Fibroblast of skin of abdomen (primary cell): ENCODE data around the gene RLF.
"Not testable (repeated sequence)": the region's sequence is repeated elsewhere in the genome, so short reads cannot be mapped to it uniquely, and the experiment has no call there.

ENCODE experiments used
- DNase-seq: peaks from one replicate; pipeline ENCODE4 v3.0.0-alpha.2; 2013

Gene RLF

DNA sequence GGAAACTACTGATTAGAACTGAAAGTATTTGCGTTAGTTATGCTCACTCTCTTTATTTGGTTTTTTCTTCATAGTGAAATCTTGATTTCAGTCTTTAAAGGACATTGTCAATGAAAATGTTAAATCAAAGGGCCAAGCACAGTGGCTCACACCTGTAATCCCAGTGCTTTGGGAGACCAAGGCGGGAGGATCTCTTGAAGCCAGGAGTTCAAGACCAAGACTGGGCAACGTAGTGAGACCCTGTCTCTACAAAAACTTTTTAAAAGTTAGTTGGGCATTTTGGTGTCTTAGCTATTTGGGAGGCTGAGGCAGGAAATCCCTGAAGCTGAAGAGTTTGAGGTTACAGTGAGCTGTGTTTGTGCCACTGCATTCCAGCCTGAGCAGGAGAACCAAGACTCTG lies 13.6 kb downstream of the RLF start:
- no peak for DNase-seq

GRCh38 chr1:40176989-40177388 lies 15.8 kb downstream of the RLF start:
- DNase-seq = not testable (repeated sequence)

GRCh38 chr1:40178200-40178599 lies 17.0 kb downstream of the RLF start:
- DNase-seq = no peak

DNA sequence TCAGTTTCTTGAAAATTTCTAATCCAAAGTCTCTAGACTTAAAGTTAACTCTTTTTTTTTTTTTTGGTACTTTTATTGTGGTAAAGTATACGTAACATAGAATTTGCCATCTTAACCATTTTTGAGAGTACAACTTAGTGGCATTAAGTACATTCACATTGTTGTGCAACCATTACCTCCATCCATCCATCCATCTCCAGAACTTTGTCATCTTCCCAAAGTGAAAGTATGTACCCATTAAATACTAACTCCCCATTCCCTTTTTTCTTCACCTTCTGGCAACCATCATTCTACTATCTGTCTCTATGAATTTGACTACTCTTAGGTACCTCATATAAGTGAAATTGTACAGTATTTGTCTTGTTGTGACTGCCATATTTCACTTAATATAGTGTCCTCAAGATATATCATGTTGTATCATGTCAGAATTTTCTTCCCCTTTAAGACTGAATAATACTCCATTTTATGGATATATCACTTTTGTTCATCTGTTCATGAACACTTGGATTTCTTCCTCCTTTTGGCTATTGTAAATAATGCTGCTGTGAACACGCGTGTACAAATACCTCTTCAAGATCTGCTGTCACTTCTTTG lies 18.4 kb downstream of the RLF start:
- no peak for DNase-seq

DNA sequence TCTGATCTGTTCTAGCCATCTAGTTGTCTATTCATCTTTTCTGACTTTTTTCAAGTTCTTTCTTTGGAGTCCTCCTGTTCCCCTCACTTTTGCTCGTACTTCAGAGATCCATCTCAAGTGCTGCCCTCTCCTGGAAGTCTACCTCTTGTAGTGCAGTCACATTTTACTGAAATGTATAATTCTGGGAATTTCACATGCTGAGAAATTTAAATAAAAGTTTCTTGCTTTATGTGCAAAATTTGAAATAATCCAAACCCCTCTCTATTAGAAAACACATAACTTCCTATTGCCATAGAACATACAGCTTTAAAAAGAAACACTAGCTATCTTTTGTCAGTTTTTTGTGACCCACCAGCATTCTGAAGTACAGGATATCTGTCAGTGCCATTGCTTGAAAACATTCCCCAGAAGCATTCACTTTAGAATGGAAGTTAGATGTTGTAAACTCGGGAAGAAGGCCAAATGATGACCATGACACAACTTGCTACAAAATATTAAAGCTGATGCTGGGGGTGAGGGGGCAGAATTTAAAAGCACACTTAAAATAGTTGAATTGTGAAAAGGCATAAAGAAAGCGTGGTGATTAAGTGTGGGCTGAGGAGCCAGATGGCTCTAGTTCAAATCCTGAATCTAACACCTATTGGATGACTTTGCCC lies 22.0 kb downstream of the RLF start:
- DNase-seq = peak; percentile 14

GRCh38 chr1:40184193-40184592 lies 23.0 kb downstream of the RLF start:
- no peak for DNase-seq

DNA sequence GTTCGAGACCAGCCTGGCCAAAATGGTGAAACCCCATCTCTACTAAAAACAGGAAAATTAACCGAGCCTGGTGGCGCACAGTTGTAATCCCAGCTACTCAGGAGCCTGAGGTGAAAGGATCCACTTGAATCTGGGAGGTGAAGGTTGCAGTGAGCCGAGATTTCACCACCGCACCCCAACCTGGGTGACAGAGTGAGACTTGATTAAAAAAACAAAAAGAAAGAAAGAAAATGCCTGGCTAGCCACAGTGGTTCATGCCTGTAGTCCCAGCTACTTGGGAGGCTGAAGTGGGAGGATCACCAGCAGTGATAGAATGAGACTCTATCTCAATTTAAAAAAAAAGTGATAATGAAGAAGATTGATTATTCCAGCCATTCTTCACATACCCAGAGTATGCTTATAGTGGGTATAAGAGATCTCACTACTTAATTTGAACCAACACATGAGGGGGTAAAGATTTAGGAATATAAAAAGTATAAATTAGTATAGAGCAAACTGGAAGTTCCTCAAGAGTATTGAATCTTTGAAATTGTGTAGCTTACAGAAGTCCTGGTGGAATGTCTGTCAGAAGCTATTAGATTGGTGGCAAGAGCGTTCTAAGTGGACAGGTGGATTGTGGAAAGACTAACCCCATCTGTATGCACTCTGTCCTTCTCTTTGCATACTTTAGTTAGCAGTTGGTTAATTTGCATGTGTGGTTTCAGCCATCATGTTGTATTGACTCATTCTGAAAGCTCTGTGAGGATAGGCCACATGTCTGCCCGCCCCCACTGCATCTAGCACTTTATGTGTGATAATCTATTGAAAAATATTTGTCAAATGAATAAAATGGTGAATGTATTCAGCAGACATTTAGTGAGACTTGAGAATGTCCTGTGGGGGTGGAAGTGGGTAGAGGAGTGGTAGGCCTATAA lies 25.0 kb downstream of the RLF start:
- DNase-seq = peak; percentile 86

- DNase-seq = peak; percentile 22
Observed at GRCh38 chr1:40187399-40187798, 26.2 kb downstream of the RLF start.

DNA sequence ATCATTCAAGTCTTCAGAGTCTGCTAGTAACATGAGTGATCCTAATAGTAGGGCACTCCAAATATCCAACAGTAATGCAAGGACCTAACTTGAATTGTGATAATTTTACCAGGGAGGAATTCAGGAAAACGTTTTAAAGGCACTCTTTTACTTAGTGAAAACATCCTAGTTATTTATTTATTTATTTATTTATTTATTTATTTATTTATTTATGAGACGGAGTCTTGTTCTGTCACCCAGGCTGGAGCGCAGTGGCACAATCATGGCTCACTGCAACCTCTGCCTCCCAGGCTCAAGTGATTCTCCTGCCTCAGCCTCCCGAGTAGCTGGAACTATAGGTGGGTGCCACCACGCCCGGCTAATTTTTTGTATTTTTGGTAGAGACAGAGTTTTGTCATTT lies 33.5 kb downstream of the RLF start:
- DNase-seq = not testable (repeated sequence)

GRCh38 chr1:40197656-40198055 lies 36.5 kb downstream of the RLF start:
- no peak for DNase-seq

GRCh38 chr1:40199126-40199525 lies 37.9 kb downstream of the RLF start:
- DNase-seq = no peak

DNA sequence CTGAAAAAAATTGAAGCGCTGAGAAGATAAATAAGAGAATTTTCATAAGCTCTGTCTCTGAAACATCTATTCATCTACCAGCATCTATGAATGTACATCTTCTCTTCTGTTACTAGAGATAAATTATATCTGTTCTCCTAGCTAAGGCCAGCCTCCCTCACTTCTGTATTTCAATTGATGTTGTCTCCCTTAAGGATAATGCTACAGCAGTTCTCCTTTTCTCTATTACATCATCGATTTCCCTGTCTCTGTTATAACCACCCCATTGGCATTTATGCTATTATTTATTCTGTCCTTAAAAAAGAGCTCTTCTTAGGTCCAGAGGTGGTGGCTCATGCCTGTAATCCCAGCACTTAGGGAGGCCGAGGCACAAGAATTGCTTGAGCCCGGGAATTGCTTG lies 43.7 kb downstream of the RLF start:
- DNase-seq = no peak

DNA sequence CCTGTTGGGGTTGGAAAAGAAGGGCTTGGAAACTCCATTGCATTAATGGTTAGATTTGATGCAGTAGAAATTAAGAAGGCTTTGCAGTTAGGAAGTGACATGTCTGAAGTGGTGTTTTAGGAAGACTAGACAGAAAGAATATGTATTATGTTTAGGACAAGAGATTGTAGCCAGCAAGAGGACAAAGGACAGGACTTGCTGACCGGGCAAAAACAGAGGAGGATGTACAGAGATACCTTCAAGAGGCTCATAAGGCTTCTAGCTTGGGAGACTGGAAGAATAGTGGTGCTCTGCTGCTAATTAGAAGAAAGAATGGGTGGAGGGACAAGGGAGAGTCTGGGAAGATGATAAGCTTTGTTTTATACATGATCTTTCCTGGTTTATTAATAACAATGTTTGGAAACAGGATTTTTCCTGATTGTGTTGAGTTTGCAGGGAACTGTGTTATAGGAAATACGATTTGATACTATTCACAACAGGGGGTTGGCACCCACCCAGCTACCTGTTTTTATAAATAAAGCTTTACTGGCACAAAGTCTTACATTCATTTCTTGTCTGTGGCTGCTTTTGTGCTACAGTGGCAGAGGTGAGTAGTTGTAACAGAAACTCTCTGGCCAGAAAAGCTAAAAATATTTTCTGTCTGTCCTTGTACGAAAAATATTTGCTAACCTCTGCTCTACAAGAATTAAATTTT lies 49.5 kb downstream of the RLF start:
- no peak for DNase-seq

GRCh38 chr1:40218333-40218732 lies 57.1 kb downstream of the RLF start:
- DNase-seq = no peak

- not testable (repeated sequence) for DNase-seq
Observed at GRCh38 chr1:40221471-40221905, 60.3 kb downstream of the RLF start.

- DNase-seq = no peak
Observed at GRCh38 chr1:40221977-40222772, 61.0 kb downstream of the RLF start.

- DNase-seq = no peak
Observed at GRCh38 chr1:40224040-40224439, 62.9 kb downstream of the RLF start.

DNA sequence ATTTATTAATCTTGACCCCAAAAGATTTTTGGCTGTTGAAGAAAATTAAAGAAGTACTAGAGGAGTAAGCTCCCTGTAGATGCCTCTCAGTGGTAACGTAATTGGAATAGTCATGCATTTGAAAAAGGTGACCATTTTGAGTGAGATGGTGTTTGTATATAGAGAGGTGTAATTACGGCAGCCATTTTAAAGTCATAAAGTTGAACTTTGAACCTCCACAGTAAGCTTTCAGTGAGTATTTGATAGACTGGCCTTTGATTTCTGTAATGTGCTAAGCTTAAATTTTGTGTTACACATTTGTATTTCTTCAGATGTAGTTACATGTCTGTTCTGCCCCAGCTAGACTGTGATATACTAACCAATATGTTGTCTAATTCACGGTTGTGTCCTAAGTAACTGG lies 65.0 kb downstream of the RLF start:
- DNase-seq = no peak

GRCh38 chr1:40232444-40232843 lies 71.3 kb downstream of the RLF start:
- DNase-seq = no peak

DNA sequence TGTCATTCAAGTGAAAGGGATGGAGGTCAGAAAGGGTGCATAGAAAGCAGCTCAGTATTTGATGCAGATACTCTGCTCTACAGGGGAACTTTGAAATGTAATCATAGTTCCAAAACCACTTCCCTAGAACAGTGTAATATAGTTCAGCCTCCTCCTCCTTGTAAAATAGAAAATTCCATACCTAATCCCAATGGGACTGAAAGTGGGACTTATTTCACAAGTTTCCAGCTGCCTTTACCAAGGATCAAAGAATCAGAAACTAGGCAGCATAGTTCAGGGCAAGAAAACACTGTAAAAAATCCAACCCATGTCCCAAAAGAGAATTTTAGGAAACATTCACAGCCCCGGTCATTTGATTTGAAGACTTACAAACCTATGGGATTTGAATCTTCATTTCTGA lies 78.4 kb downstream of the RLF start:
- peak; percentile 3 for DNase-seq

DNA sequence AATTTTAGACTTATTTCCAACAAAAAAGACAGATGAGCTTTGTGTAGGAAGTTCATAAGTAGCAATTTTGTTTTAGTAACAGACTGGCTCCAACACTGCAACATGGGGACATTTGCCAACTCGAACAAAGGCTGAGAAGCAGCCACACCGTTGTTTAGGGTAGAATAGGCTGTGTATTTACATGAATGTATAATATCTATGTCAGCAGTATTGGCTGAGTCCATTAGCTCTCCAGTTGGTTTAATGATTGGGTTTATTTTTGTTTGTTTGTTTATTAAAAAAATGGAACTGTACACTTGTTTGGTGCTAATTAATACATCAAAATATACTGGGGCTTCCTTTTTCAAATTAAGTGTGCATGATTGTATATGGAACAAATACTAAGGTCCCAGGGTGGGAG lies 79.2 kb downstream of the RLF start:
- DNase-seq = no peak

- DNase-seq = no peak
Observed at GRCh38 chr1:40241362-40241761, 80.2 kb downstream of the RLF start.
